ENCODE data around the gene FH. TPM values are rescaled to one million over a fixed set of nuclear protein-coding genes. Genes with fewer than 3 reads are reported as not detected.

FH gene
- 55.9 TPM for total RNA-seq (ENCODE audit: unreplicated experiment)
- long read RNA-seq, transcript FH-201 (10 exons, 1,797 nt), result major isoform, 60 of 67 reads
- long read RNA-seq, partial matches to known transcripts, result 5 of 67 reads
- long read RNA-seq, other reads (novel, unspliced or antisense), result 2 of 67 reads

DNA sequence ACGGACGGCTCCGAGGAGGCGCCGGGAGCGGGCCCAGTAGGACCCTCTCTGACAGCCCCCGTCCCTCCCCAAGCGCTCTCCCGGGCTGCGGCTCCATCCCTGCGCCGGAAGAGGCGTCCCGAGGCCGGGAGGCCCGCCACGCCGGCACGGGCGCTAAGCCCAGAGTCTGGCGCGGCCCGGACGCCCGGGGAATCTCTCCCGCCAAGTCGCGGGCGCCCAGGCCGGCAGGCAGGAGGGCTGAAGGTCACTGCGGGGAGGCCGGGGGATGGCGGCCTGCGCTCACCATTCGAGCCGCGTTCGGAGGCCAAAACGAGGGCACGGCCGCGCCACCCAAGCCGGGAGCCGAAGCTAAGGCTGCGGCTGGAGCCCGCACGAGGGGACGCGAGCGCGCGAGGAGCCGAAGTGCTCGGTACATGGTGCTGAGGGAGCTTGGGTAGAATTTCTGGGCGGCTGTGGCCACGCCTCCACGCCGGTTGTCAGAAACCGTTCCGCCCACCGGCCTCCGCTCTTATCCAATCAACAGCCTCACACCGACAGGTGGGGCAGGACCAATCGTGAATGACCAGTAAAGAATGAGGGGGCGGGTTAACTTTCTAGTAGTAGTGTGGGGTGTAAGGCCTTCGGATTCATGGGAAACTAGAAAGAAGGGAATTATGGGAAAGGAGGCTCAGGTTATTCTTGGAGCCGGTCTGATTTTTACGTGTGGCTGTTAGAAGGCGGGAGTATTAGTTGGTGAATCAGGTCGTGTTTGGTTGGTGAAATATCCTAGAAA lies at the start of gene FH:
Gene FH (minus strand): TSS at position 448 of the 772 bp plus-strand sequence. CDS start 33 bp downstream, at position 415.
- H3K9me3 Mint-ChIP-seq (ENCODE audit: unreplicated experiment), result no peaks in the 10 kb centered on the region
- H3K27me3 Mint-ChIP-seq (ENCODE audit: unreplicated experiment), result no peaks in the 10 kb centered on the region
- TF ChIP-seq, protein P1, sequence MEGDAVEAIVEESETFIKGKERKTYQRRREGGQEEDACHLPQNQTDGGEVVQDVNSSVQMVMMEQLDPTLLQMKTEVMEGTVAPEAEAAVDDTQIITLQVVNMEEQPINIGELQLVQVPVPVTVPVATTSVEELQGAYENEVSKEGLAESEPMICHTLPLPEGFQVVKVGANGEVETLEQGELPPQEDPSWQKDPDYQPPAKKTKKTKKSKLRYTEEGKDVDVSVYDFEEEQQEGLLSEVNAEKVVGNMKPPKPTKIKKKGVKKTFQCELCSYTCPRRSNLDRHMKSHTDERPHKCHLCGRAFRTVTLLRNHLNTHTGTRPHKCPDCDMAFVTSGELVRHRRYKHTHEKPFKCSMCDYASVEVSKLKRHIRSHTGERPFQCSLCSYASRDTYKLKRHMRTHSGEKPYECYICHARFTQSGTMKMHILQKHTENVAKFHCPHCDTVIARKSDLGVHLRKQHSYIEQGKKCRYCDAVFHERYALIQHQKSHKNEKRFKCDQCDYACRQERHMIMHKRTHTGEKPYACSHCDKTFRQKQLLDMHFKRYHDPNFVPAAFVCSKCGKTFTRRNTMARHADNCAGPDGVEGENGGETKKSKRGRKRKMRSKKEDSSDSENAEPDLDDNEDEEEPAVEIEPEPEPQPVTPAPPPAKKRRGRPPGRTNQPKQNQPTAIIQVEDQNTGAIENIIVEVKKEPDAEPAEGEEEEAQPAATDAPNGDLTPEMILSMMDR (IDR thresholded peaks at IDR 0.05; ENCODE audit: unreplicated experiment), result no peak
- no peaks in the 10 kb centered on the region for H3K36me3 Mint-ChIP-seq (ENCODE audit: low read depth, unreplicated experiment)
- peak; percentile 86 for DNase-seq (ENCODE audit: low spot score)
- peaks cover 13% of the 10 kb centered on the region for H3K4me1 Mint-ChIP-seq (ENCODE audit: unreplicated experiment)
- H3K4me3 Mint-ChIP-seq (ENCODE audit: unreplicated experiment), result peak within 1 kb of the TSS; percentile 95
- H3K27ac Mint-ChIP-seq (ENCODE audit: unreplicated experiment), result peak within 1 kb of the TSS; percentile 85

DNA sequence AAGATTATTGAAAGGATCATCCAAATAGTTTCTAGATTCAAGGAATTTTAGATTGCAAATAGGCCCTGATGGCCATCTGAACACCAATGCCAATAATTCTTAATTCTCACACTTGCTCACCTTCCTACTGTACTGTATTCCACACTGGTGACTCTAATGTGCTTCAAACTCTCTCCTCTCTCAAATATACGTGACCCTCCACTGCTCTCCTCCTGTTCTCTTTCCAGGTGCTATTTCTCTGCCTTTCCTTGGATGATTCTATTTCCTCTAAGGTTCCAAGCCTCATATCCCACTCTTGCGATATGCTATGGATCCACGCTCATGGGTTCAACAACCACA lies 41.3 kb upstream of the FH start:
- TF ChIP-seq, protein P1 (IDR thresholded peaks at IDR 0.05; ENCODE audit: unreplicated experiment), result no peak
- Mint-ChIP-seq H3K27ac (ENCODE audit: unreplicated experiment) (no peak overlapping the region), H3K4me1 (ENCODE audit: unreplicated experiment) (no peaks in the 10 kb centered on the region), H3K4me3 (ENCODE audit: unreplicated experiment) (no peak overlapping the region), H3K27me3 (ENCODE audit: unreplicated experiment) (peaks cover 2% of the 10 kb centered on the region), H3K9me3 (ENCODE audit: unreplicated experiment) (no peaks in the 10 kb centered on the region), H3K36me3 (ENCODE audit: low read depth, unreplicated experiment) (no peaks in the 10 kb centered on the region)
- no peak for DNase-seq (ENCODE audit: low spot score)

DNA sequence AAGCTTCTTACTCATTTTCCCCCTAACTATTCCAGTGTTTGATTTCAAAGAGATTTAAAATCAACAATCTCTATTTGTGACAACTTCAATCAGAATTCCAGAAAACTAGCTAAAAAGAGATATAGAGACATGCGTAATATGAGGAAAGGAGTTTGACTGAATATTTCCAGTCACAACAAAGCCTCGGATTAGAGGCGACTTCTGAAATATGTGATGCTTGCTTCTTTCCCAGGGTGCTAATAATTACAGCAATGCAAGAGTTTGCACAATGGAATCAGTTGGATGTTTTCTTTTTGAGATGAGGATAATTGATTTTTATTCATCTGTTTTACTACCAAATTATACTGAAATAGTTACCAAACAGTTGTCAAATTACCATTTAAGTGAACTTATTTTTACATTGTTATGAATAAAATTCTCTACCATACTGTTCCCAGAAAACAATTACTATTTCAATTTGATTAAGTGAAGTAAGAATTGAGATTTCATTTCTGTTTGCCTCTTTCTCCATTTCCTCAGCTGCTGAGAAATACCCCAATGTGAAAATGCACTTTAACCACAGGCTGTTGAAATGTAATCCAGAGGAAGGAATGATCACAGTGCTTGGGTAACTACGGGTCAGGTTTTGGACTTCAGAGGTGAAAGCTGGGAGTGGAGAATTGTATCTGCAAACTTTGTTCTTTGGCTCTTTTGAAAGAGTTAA lies 40.7 kb upstream of the FH start:
- DNase-seq (ENCODE audit: low spot score), result no peak
- Mint-ChIP-seq H3K27ac (ENCODE audit: unreplicated experiment) (no peak overlapping the region), H3K4me3 (ENCODE audit: unreplicated experiment) (no peak overlapping the region), H3K27me3 (ENCODE audit: unreplicated experiment) (peaks cover 2% of the 10 kb centered on the region), H3K9me3 (ENCODE audit: unreplicated experiment) (no peaks in the 10 kb centered on the region), H3K4me1 (ENCODE audit: unreplicated experiment) (no peaks in the 10 kb centered on the region), H3K36me3 (ENCODE audit: low read depth, unreplicated experiment) (no peaks in the 10 kb centered on the region)
- TF ChIP-seq, protein P1 (IDR thresholded peaks at IDR 0.05; ENCODE audit: unreplicated experiment), result no peak

DNA sequence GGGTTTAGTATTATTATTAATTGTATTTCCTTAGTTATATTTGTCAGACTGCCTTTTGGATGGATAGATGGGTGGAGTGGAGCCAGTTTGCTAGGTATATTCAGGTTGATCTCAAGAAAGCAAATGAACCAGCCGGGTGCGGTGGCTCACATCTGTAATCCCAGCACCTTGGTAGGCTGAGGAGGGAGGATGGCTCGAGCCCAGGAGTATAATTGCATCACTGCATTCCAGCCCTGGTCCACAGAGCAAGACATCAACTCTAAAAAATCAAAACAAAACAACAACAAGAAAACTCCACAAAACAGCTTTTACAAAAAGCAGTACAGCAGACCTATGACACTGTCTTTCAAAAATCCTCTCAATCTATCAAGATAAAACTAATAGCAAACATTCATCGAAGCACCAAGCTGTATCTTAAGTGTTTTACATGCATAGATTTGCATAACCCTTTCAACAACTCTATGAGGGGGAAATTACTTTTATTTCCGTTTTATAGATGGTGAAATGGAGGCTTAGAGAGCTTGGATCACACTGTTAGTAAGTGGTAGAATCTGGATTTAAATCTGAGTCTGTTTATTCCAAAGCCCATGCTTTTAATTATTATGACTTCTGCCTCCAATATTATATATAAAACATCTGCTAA lies 38.1 kb upstream of the FH start:
- no peak overlapping the region for H3K4me3 Mint-ChIP-seq (ENCODE audit: unreplicated experiment)
- DNase-seq (ENCODE audit: low spot score), result no peak
- H3K4me1 Mint-ChIP-seq (ENCODE audit: unreplicated experiment), result no peaks in the 10 kb centered on the region
- H3K36me3 Mint-ChIP-seq (ENCODE audit: low read depth, unreplicated experiment), result no peaks in the 10 kb centered on the region
- H3K27me3 Mint-ChIP-seq (ENCODE audit: unreplicated experiment), result peaks cover under 1% of the 10 kb centered on the region
- H3K27ac Mint-ChIP-seq (ENCODE audit: unreplicated experiment), result no peak overlapping the region
- no peaks in the 10 kb centered on the region for H3K9me3 Mint-ChIP-seq (ENCODE audit: unreplicated experiment)
- TF ChIP-seq, protein P1 (IDR thresholded peaks at IDR 0.05; ENCODE audit: unreplicated experiment), result no peak
